Aortic smooth muscle cell (primary cell): ENCODE measurements around the gene MRI1. TPM values are rescaled to one million over a fixed set of nuclear protein-coding genes. Genes with fewer than 3 reads are reported as not detected.

Experiments used
- total RNA-seq: library from RNA; depleted of rRNA; stranded (reverse); fragments of >200 nt; gene quantifications from 2 replicates; pipeline ENCODE4 v1.2.3, GENCODE V29; 2014

MRI1 gene
- total RNA-seq: 26.4 and 28.4 TPM in 2 replicates

GRCh38 chr19:13764101-13764807 is at the start of gene MRI1:
Gene MRI1, plus strand, starts transcription at chr19:13764522. Its CDS starts 67 bp downstream, at chr19:13764589.

DNA sequence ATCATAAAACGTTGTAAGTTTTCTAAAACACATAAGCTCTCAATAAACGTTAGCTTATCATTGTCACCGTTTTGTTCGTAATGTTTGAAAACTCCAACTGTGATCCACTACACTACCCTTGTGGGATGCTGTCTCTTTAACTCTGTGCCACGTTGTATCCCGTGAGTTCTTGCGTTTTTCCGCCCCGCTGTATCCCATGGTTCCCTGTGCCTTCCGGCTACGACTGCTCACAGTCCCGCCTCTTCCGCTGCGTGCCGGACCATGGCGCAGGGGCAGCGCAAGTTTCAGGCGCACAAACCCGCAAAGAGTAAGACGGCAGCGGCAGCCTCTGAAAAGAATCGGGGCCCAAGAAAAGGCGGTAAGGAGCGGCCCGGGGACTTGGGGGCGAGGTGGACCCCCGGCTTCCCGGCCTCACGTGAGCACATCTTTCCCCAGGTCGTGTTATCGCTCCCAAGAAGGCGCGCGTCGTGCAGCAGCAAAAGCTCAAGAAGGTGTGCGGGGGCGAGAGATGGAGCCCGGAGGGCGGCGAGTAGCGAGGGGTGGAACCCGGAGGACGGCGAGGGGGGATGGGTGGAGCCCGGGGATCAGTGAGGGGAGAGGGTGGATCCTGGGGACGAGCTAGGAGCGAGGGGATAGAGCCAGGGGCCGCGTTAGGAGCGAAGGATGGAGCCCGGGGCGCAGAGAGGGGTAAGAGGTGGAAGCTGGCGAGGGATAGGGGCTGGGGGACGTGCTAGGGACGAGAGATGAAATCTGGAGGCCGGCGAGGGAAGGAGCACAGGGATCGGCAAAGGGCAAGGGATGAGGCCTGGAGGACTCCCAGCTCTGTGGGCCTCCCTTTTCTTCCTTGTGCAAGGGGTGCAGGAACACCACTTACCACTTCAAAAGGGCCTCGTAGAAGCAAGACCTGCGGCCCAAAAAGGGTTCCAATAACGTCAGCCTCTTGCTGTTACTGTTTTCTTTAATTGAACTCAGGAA is 10.2 kb downstream of the MRI1 start, which contains the start of gene C19orf53:
Gene C19orf53, plus strand, starts transcription at position 240 of the 975 bp plus-strand sequence. Its CDS starts 22 bp downstream, at position 262.

GRCh38 chr19:13794757-13795589 is 30.7 kb downstream of the MRI1 start, which contains the start of gene ZSWIM4:
Gene ZSWIM4, plus strand, starts transcription at chr19:13795443. Its CDS starts 206 bp downstream, at chr19:13795649.

Other genes starting within 250 kb of the MRI1 start
- 65.1 and 80.5 TPM in 2 replicates for gene C19orf53, start 9.9 kb downstream of the MRI1 start, total RNA-seq
- gene ZSWIM4, start 30.9 kb downstream of the MRI1 start, total RNA-seq: 2.5 and 2.9 TPM in 2 replicates
- not detected in 2 replicates for gene NANOS3, start 112.6 kb downstream of the MRI1 start, total RNA-seq
- 0.87 and 1.2 TPM in 2 replicates for gene BRME1, start 141.6 kb downstream of the MRI1 start, total RNA-seq
- gene CC2D1A, start 141.7 kb downstream of the MRI1 start, total RNA-seq: 5.2 and 8.3 TPM in 2 replicates
- gene PODNL1, start 173.9 kb downstream of the MRI1 start, total RNA-seq: 0.66 and 0.87 TPM in 2 replicates
- gene DCAF15, start 188.0 kb downstream of the MRI1 start, total RNA-seq: 7.5 and 8.6 TPM in 2 replicates
- gene RFX1, start 241.8 kb downstream of the MRI1 start, total RNA-seq: 2.9 and 3.0 TPM in 2 replicates